NCI-H1417 treated with DMSO at 0.1 percent for 48 hours (cell line): Measurements from ENCODE around the gene ETV3.

Source experiments
- DNase-seq: peaks from one replicate; lab custom pipeline; 2025; lab: John Stamatoyannopoulos, UW

Gene ETV3

GRCh38 chr1:157161901-157162300 is 23.7 kb upstream of the ETV3 start:
- DNase-seq = no peak

- no peak for DNase-seq
Observed at GRCh38 chr1:157158967-157159366, 20.8 kb upstream of the ETV3 start.

GRCh38 chr1:157157501-157158190 is 19.5 kb upstream of the ETV3 start:
- DNase-seq = no peak

GRCh38 chr1:157156058-157156541 is 17.9 kb upstream of the ETV3 start:
- DNase-seq = no peak

GRCh38 chr1:157155658-157156057 is 17.5 kb upstream of the ETV3 start:
- DNase-seq = no peak

- no peak for DNase-seq
Observed at GRCh38 chr1:157154940-157155514, 16.8 kb upstream of the ETV3 start.

GRCh38 chr1:157154291-157154690 is 16.1 kb upstream of the ETV3 start:
- DNase-seq = no peak

GRCh38 chr1:157153746-157154145 is 15.6 kb upstream of the ETV3 start:
- DNase-seq = no peak

- no peak for DNase-seq
Observed at GRCh38 chr1:157152510-157152909, 14.3 kb upstream of the ETV3 start.

- DNase-seq = no peak
Observed at GRCh38 chr1:157151506-157151905, 13.3 kb upstream of the ETV3 start.

GRCh38 chr1:157151073-157151472 is 12.9 kb upstream of the ETV3 start:
- no peak for DNase-seq

- DNase-seq = no peak
Observed at GRCh38 chr1:157150631-157151030, 12.4 kb upstream of the ETV3 start.

GRCh38 chr1:157147906-157148700 is 9.9 kb upstream of the ETV3 start:
- DNase-seq = no peak

GRCh38 chr1:157147037-157147436 is 8.8 kb upstream of the ETV3 start:
- no peak for DNase-seq

GRCh38 chr1:157146244-157146643 is 8.0 kb upstream of the ETV3 start:
- no peak for DNase-seq

GRCh38 chr1:157145076-157145475 is 6.9 kb upstream of the ETV3 start:
- DNase-seq = no peak

GRCh38 chr1:157144509-157144908 is 6.3 kb upstream of the ETV3 start:
- DNase-seq = no peak

GRCh38 chr1:157142765-157143423 is 4.7 kb upstream of the ETV3 start:
- no peak for DNase-seq

GRCh38 chr1:157142201-157142600 is 4.0 kb upstream of the ETV3 start:
- DNase-seq = no peak

GRCh38 chr1:157141212-157141855 is 3.1 kb upstream of the ETV3 start:
- no peak for DNase-seq

- no peak for DNase-seq
Observed at GRCh38 chr1:157140063-157140588, 1.9 kb upstream of the ETV3 start.
